Measurements from ENCODE around the gene TGFBR3. TPM values are rescaled to one million over a fixed set of nuclear protein-coding genes. Genes with fewer than 3 reads are reported as not detected.
A peak's percentile ranks its signal among the peaks of the same experiment; 100 is the strongest.

The TGFBR3 gene
- total and polyA plus RNA-seq, 9 of the 15 experiments (the other 6 are each of a cell fraction or from before 2014, with no cell fraction given): 3.6 to 32.4 (median 15.6) TPM

DNA sequence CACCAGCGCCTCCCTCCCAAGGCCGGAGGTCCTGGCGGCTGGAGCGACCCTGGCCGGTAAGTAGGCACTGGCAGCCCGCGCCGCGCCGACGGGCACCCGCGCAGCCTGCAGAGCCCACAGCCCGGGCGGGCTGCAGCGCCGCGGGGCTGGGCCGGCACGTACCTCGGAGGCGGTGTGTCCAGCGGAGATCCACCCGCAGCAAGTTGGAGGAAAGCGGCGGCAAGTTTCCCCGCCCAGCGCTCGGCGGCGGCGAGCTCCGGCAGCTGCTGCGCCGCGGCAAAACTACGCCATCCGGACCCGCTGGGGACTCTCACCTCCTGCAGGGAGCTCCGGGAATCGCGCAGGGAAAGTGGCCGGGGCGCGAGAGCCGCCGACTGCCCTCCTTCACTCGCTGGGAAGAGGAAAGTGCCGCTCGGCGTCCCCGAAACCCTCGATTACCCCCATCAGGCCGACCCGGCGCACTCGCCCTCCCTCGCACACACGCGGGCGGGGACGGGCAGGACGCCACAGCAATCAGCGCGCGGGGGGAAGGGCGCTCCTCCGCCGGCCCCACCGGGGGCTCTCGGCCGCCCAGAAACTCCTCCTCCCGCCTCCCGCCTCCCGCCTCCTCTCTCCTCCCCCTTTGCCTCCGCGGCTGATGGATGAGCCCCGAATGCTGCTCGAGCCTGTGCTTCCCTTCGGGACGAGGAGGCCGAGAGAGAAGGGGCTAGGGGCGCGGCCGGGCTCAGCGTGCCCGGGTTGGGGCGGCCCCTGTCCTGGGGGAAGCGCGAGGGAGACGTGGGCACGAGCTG, at the start of gene TGFBR3 (continued):
- TF ChIP-seq, protein P1, sequence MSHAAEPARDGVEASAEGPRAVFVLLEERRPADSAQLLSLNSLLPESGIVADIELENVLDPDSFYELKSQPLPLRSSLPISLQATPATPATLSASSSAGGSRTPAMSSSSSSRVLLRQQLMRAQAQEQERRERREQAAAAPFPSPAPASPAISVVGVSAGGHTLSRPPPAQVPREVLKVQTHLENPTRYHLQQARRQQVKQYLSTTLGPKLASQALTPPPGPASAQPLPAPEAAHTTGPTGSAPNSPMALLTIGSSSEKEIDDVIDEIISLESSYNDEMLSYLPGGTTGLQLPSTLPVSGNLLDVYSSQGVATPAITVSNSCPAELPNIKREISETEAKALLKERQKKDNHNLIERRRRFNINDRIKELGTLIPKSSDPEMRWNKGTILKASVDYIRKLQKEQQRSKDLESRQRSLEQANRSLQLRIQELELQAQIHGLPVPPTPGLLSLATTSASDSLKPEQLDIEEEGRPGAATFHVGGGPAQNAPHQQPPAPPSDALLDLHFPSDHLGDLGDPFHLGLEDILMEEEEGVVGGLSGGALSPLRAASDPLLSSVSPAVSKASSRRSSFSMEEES (CRISPR knock-in tag; IDR thresholded peaks at IDR 0.05): no peak
- TF ChIP-seq, protein P2, sequence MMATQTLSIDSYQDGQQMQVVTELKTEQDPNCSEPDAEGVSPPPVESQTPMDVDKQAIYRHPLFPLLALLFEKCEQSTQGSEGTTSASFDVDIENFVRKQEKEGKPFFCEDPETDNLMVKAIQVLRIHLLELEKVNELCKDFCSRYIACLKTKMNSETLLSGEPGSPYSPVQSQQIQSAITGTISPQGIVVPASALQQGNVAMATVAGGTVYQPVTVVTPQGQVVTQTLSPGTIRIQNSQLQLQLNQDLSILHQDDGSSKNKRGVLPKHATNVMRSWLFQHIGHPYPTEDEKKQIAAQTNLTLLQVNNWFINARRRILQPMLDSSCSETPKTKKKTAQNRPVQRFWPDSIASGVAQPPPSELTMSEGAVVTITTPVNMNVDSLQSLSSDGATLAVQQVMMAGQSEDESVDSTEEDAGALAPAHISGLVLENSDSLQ (IDR thresholded peaks at IDR 0.05): peak; percentile 90
- TF ChIP-seq GTF3C2 (IDR thresholded peaks at IDR 0.05; ENCODE audit: borderline replicate concordance, extremely low read depth, insufficient read length) (no peak), ZSCAN29 (IDR thresholded peaks at IDR 0.05) (no peak), MEIS2 (IDR thresholded peaks at IDR 0.05; ENCODE audit: partially characterized antibody) (peak; percentile 31), ZNF778 (CRISPR knock-in tag; IDR thresholded peaks at IDR 0.05) (no peak), HDGF (IDR thresholded peaks at IDR 0.05) (no peak)
- TF ChIP-seq, protein P3, sequence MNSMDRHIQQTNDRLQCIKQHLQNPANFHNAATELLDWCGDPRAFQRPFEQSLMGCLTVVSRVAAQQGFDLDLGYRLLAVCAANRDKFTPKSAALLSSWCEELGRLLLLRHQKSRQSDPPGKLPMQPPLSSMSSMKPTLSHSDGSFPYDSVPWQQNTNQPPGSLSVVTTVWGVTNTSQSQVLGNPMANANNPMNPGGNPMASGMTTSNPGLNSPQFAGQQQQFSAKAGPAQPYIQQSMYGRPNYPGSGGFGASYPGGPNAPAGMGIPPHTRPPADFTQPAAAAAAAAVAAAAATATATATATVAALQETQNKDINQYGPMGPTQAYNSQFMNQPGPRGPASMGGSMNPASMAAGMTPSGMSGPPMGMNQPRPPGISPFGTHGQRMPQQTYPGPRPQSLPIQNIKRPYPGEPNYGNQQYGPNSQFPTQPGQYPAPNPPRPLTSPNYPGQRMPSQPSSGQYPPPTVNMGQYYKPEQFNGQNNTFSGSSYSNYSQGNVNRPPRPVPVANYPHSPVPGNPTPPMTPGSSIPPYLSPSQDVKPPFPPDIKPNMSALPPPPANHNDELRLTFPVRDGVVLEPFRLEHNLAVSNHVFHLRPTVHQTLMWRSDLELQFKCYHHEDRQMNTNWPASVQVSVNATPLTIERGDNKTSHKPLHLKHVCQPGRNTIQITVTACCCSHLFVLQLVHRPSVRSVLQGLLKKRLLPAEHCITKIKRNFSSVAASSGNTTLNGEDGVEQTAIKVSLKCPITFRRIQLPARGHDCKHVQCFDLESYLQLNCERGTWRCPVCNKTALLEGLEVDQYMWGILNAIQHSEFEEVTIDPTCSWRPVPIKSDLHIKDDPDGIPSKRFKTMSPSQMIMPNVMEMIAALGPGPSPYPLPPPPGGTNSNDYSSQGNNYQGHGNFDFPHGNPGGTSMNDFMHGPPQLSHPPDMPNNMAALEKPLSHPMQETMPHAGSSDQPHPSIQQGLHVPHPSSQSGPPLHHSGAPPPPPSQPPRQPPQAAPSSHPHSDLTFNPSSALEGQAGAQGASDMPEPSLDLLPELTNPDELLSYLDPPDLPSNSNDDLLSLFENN (IDR thresholded peaks at IDR 0.05; ENCODE audit: low read depth in 2 of 2, low read length in 2 of 2): no peak
- TF ChIP-seq, protein P4, sequence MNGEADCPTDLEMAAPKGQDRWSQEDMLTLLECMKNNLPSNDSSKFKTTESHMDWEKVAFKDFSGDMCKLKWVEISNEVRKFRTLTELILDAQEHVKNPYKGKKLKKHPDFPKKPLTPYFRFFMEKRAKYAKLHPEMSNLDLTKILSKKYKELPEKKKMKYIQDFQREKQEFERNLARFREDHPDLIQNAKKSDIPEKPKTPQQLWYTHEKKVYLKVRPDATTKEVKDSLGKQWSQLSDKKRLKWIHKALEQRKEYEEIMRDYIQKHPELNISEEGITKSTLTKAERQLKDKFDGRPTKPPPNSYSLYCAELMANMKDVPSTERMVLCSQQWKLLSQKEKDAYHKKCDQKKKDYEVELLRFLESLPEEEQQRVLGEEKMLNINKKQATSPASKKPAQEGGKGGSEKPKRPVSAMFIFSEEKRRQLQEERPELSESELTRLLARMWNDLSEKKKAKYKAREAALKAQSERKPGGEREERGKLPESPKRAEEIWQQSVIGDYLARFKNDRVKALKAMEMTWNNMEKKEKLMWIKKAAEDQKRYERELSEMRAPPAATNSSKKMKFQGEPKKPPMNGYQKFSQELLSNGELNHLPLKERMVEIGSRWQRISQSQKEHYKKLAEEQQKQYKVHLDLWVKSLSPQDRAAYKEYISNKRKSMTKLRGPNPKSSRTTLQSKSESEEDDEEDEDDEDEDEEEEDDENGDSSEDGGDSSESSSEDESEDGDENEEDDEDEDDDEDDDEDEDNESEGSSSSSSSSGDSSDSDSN (IDR thresholded peaks at IDR 0.05; ENCODE audit: borderline replicate concordance in 1 of 2, low read depth in 2 of 2, low read length in 2 of 2): peak; percentile 98
